BJ (cell line): ENCODE results near the gene GSTT2. TPM values are rescaled to one million over a fixed set of nuclear protein-coding genes. Genes with fewer than 3 reads are reported as not detected.

Experiments used
- CTCF ChIA-PET: fragments of 350-600 bp; formaldehyde crosslinking; extraction: SDS; loops from one replicate; lab custom pipeline; 2021; ENCODE audit warnings: antibody characterized with exemption, inconsistent platforms; lab: Yijun Ruan, JAX
- POLR2A ChIA-PET: fragments of 300-600 bp; sonication (Branson Sonifier 250); formaldehyde crosslinking; extraction: SDS; loops from one replicate; lab custom pipeline; 2021; ENCODE audit warnings: antibody characterized with exemption; lab: Charles Lee
- DNase-seq: peaks from one replicate; pipeline ENCODE4 v3.0.0-alpha.2; 2011; ENCODE audit warnings: low read depth
- H3K27me3 ChIP-seq: 2 replicates; pipeline ENCODE4 v1.6.0; 2011; ENCODE audit warnings: low read length; ENCODE audit not compliant: control insufficient read depth, insufficient read depth
- H3K36me3 ChIP-seq: 2 replicates; pipeline ENCODE4 v1.5.1; 2011; ENCODE audit warnings: low read length; ENCODE audit not compliant: control insufficient read depth, insufficient read depth
- H3K4me3 ChIP-seq: 2 replicates; pipeline ENCODE4 v1.5.1; 2011; ENCODE audit warnings: low read depth, mild to moderate bottlenecking, control low read depth, low read length
- CTCF ChIP-seq: IDR thresholded peaks from 2 replicates; pipeline ENCODE4 v1.5.1; 2011; ENCODE audit warnings: low read depth, mild to moderate bottlenecking, control low read depth, inconsistent platforms, low read length, moderate library complexity; ENCODE audit not compliant: insufficient read depth
- polyA plus RNA-seq: library from polyadenylated mRNA; depleted of rRNA; stranded (reverse); fragments of >200 nt; gene quantifications from 2 replicates; pipeline ENCODE4 v1.2.3, GENCODE V29; 2011

The GSTT2 gene
- polyA plus RNA-seq, 1 experiment = 0.16 TPM

GRCh38 chr22:24009227-24010017 lies 29.5 kb downstream of the GSTT2 start:
- no peak overlapping the region for H3K4me3 ChIP-seq
- ChIA-PET CTCF (no interaction called here), POLR2A (no interaction called here)
- H3K36me3 ChIP-seq = no peaks in the 10 kb centered on the region
- TF ChIP-seq CTCF = no peak
- DNase-seq = no peak
- no peaks in the 10 kb centered on the region for H3K27me3 ChIP-seq

- H3K27me3 ChIP-seq = no peaks in the 10 kb centered on the region
- CTCF ChIA-PET = interaction anchor here (0.8 kb wide), 1 partner anchor 147 kb away, joined by 4 read pairs; no protein-coding TSS in a partner anchor
- TF ChIP-seq CTCF = no peak
- H3K36me3 ChIP-seq = no peaks in the 10 kb centered on the region
- no peak overlapping the region for H3K4me3 ChIP-seq
- DNase-seq = no peak
- POLR2A ChIA-PET = no interaction called here
Measured at GRCh38 chr22:24010018-24010391, 30.1 kb downstream of the GSTT2 start.

GRCh38 chr22:24011735-24012068 lies 31.8 kb downstream of the GSTT2 start:
- POLR2A ChIA-PET = no interaction called here
- no peak for DNase-seq
- no peak for TF ChIP-seq CTCF
- CTCF ChIA-PET = interaction anchor here (1.5 kb wide), 1 partner anchor 14 kb away, joined by 4 read pairs; no protein-coding TSS in a partner anchor
- Histone ChIP-seq H3K4me3 (peak overlapping the region; percentile 90), H3K27me3 (no peaks in the 10 kb centered on the region), H3K36me3 (no peaks in the 10 kb centered on the region)

- TF ChIP-seq CTCF = no peak
- Histone ChIP-seq H3K36me3 (no peaks in the 10 kb centered on the region), H3K4me3 (no peak overlapping the region), H3K27me3 (no peaks in the 10 kb centered on the region)
- DNase-seq = no peak
- POLR2A ChIA-PET = no interaction called here
- CTCF ChIA-PET = no interaction called here
Measured at GRCh38 chr22:24016156-24016555, 36.2 kb downstream of the GSTT2 start.

GRCh38 chr22:24021304-24021703 lies 41.4 kb downstream of the GSTT2 start:
- Histone ChIP-seq H3K4me3 (no peak overlapping the region), H3K27me3 (no peaks in the 10 kb centered on the region), H3K36me3 (no peaks in the 10 kb centered on the region)
- no peak for TF ChIP-seq CTCF
- DNase-seq = no peak
- CTCF ChIA-PET = no interaction called here
- POLR2A ChIA-PET = no interaction called here
